H1 (cell line): ENCODE measurements around the gene YIF1B. TPM values are rescaled to one million over a fixed set of nuclear protein-coding genes. Genes with fewer than 3 reads are reported as not detected.

ENCODE experiments used
- CTCF ChIA-PET: fragments of 300-600 bp; sonication (Branson Sonifier 250); formaldehyde crosslinking; loops from one replicate; lab custom pipeline; 2021; ENCODE audit not compliant: partially characterized antibody; lab: Charles Lee
- POLR2A ChIA-PET: fragments of 300-600 bp; sonication (Branson Sonifier 250); formaldehyde crosslinking; loops from one replicate; lab custom pipeline; 2021; ENCODE audit warnings: inconsistent platforms; ENCODE audit not compliant: partially characterized antibody; lab: Charles Lee
- DNase-seq, 2 experiments: peaks; one replicate each; pipeline versions ENCODE4 v3.0.0 to v3.0.0-alpha.2; 2010 to 2022; ENCODE audit warnings: low spot score in 2 of 2, low read depth in 1 of 2, mixed read lengths in 1 of 2
- FAIRE-seq: peaks from 2 replicates; lab custom pipeline; 2011; peaks lifted over from hg19 to GRCh38; lab: Jason Lieb, UNC
- H2AFZ ChIP-seq: 2 replicates; pipeline ENCODE4 v1.8.1; 2012; ENCODE audit warnings: low read length, inconsistent platforms
- H2AK5ac ChIP-seq: 2 replicates; pipeline ENCODE4 v1.6.1; 2013; ENCODE audit warnings: low read depth, low read length
- H2BK120ac ChIP-seq: replicated peaks from 2 replicates; pipeline ENCODE3; 2013; ENCODE audit warnings: low read depth, low read length, inconsistent platforms
- H2BK12ac ChIP-seq: 2 replicates; pipeline ENCODE4 v1.6.1; 2013; ENCODE audit warnings: low read depth, low read length
- H2BK15ac ChIP-seq: 2 replicates; pipeline ENCODE4 v1.6.1; 2013; ENCODE audit warnings: low read length
- H2BK20ac ChIP-seq: 2 replicates; pipeline ENCODE4 v1.6.1; 2013; ENCODE audit warnings: low read length
- H2BK5ac ChIP-seq: 2 replicates; pipeline ENCODE4 v1.6.1; 2013; ENCODE audit warnings: low read depth, low read length
- H3K14ac ChIP-seq: 2 replicates; pipeline ENCODE4 v1.6.1; 2013; ENCODE audit warnings: inconsistent platforms; ENCODE audit not compliant: insufficient read length
- H3K18ac ChIP-seq: 2 replicates; pipeline ENCODE4 v1.6.1; 2013; ENCODE audit warnings: low read length; ENCODE audit errors: extremely low read depth
- H3K23ac ChIP-seq: 2 replicates; pipeline ENCODE4 v1.6.1; 2013; ENCODE audit warnings: inconsistent platforms; ENCODE audit not compliant: insufficient read length
- H3K23me2 ChIP-seq: 2 replicates; pipeline ENCODE4 v1.6.1; 2013; ENCODE audit warnings: low read depth, low read length
- H3K27ac ChIP-seq: 2 replicates; pipeline ENCODE4 v1.6.1; 2011; ENCODE audit warnings: low read depth, low read length, inconsistent platforms
- H3K27me3 ChIP-seq, 4 experiments: replicated peaks in 1 of 4; 1 replicate in 1 of 4; 2 replicates in 3 of 4; pipeline versions ENCODE4 v1.6.1 to v1.8.1; 2011 to 2013; ENCODE audit warnings: low read length in 3 of 4, mild to moderate bottlenecking in 3 of 4, inconsistent platforms in 2 of 4, mixed read lengths in 2 of 4, moderate library complexity in 1 of 4; ENCODE audit not compliant: control insufficient read depth in 3 of 4, insufficient read depth in 3 of 4; ENCODE audit errors: extremely low read depth in 1 of 4
- H3K36me3 ChIP-seq, 4 experiments: 2 replicates each; pipeline versions ENCODE4 v1.6.1 to v1.8.1; 2011 to 2013; ENCODE audit warnings: mild to moderate bottlenecking in 4 of 4, low read length in 3 of 4, moderate library complexity in 2 of 4, control low read depth in 1 of 4, inconsistent platforms in 1 of 4; ENCODE audit not compliant: insufficient read depth in 4 of 4, control insufficient read depth in 2 of 4
- H3K4ac ChIP-seq: replicated peaks from 2 replicates; pipeline ENCODE3; 2013; ENCODE audit warnings: low read length, low read depth, mixed read lengths, inconsistent platforms; ENCODE audit not compliant: insufficient read length
- H3K4me1 ChIP-seq, 4 experiments: replicated peaks in 1 of 4; 1 replicate in 1 of 4; 2 replicates in 3 of 4; pipeline versions ENCODE4 v1.6.1 to v1.8.1; 2011 to 2013; ENCODE audit warnings: low read length in 3 of 4, inconsistent platforms in 2 of 4, mixed read lengths in 1 of 4; ENCODE audit not compliant: insufficient read depth in 4 of 4, control insufficient read depth in 3 of 4
- H3K4me2 ChIP-seq, 2 experiments: 2 replicates each; pipeline versions ENCODE4 v1.6.1 to v1.8.1; 2011 to 2013; ENCODE audit warnings: low read depth in 2 of 2, low read length in 2 of 2, control low read depth in 1 of 2, inconsistent platforms in 1 of 2, mild to moderate bottlenecking in 1 of 2; ENCODE audit not compliant: insufficient read depth in 1 of 2
- H3K4me3 ChIP-seq, 4 experiments: fragments of 200-600, 300-600 bp in 1 of 4; sonication (generic), shearing (Covaris generic), sonication (Bioruptor Twin) in 1 of 4; 2 replicates each; pipeline versions ENCODE4 v1.5.1 to v1.8.1; 2011 to 2016; ENCODE audit warnings: low read length in 4 of 4, low read depth in 3 of 4, control low read depth in 2 of 4, inconsistent platforms in 2 of 4, mild to moderate bottlenecking in 2 of 4, mixed read lengths in 1 of 4, moderate library complexity in 1 of 4; ENCODE audit not compliant: insufficient read depth in 2 of 4; ENCODE audit errors: extremely low read depth in 1 of 4
- H3K56ac ChIP-seq: replicated peaks from 2 replicates; pipeline ENCODE3; 2013; ENCODE audit warnings: low read depth, mild to moderate bottlenecking, mixed read lengths, low read length, inconsistent platforms; ENCODE audit not compliant: insufficient read length
- H3K79me1 ChIP-seq: 2 replicates; pipeline ENCODE4 v1.6.1; 2013; ENCODE audit warnings: low read depth, low read length, control low read depth
- H3K79me2 ChIP-seq, 2 experiments: 2 replicates each; pipeline versions ENCODE4 v1.6.1 to v1.8.1; 2012 to 2013; ENCODE audit warnings: low read length in 2 of 2, mild to moderate bottlenecking in 2 of 2, inconsistent platforms in 1 of 2; ENCODE audit not compliant: insufficient read depth in 2 of 2, control insufficient read depth in 1 of 2
- H3K9ac ChIP-seq, 4 experiments: replicated peaks in 1 of 4; 1 replicate in 1 of 4; 2 replicates in 3 of 4; pipeline versions ENCODE4 v1.6.1 to v1.8.1; 2011 to 2013; ENCODE audit warnings: low read depth in 3 of 4, low read length in 3 of 4, control low read depth in 2 of 4, mild to moderate bottlenecking in 2 of 4, moderate library complexity in 2 of 4, inconsistent platforms in 1 of 4; ENCODE audit errors: extremely low read depth in 1 of 4
- H3K9me3 ChIP-seq, 2 experiments: 2 replicates each; pipeline versions ENCODE4 v1.6.1 to v1.8.1; 2012 to 2013; ENCODE audit warnings: mild to moderate bottlenecking in 2 of 2, moderate library complexity in 2 of 2, control low read depth in 1 of 2, inconsistent platforms in 1 of 2, low read depth in 1 of 2, low read length in 1 of 2, mixed read lengths in 1 of 2; ENCODE audit not compliant: insufficient read depth in 2 of 2
- H4K20me1 ChIP-seq, 2 experiments: replicated peaks in 1 of 2; 2 replicates each; pipeline versions ENCODE3 to v1.8.1; 2011 to 2013; ENCODE audit warnings: inconsistent platforms in 2 of 2, low read length in 2 of 2, mild to moderate bottlenecking in 1 of 2; ENCODE audit not compliant: insufficient read depth in 2 of 2, control insufficient read depth in 1 of 2
- H4K5ac ChIP-seq: 2 replicates; pipeline ENCODE4 v1.6.1; 2013; ENCODE audit warnings: low read length, low read depth, mixed read lengths, inconsistent platforms; ENCODE audit not compliant: insufficient read length
- H4K8ac ChIP-seq: 2 replicates; pipeline ENCODE4 v1.8.0; 2013; ENCODE audit warnings: mild to moderate bottlenecking, moderate library complexity, low read length, inconsistent platforms; ENCODE audit not compliant: insufficient read depth; ENCODE audit errors: extremely low read depth
- H4K91ac ChIP-seq: replicated peaks from 2 replicates; pipeline ENCODE3; 2013; ENCODE audit warnings: low read length, mixed read lengths, inconsistent platforms; ENCODE audit not compliant: insufficient read length
- SP2 ChIP-seq: IDR thresholded peaks from 2 replicates; pipeline ENCODE4 v1.6.1; 2012; ENCODE audit warnings: mild to moderate bottlenecking, low read length, inconsistent platforms
- WGBS, 2 experiments: shearing (Covaris generic) in 1 of 2; methylation state at CpG; one replicate each; pipeline versions ENCODE4 v1.1.6 to v1.1.7; 2013 to 2015; ENCODE audit warnings: low lambda C conversion rate in 2 of 2, mixed read lengths in 2 of 2, inconsistent platforms in 1 of 2, low coverage in 1 of 2, missing lambda C conversion rate in 1 of 2; ENCODE audit not compliant: insufficient replicate concordance in 2 of 2, insufficient coverage in 1 of 2, insufficient read length in 1 of 2; ENCODE audit errors: extremely low coverage in 1 of 2, missing lambda C conversion rate in 1 of 2; 5-methylcytosine and 5-hydroxymethylcytosine counted together
- polyA plus RNA-seq, 7 experiments: library from polyadenylated mRNA; depleted of rRNA in 3 of 7; stranded (reverse) in 5 of 7; unstranded in 2 of 7; fragments of >200 nt in 5 of 7; fragments of 200-250 nt in 2 of 7; gene quantifications; 1 replicate in 5 of 7; 2 replicates in 1 of 7; 4 replicates in 1 of 7; pipeline versions ENCODE4 v1.2.1 to v1.2.3, GENCODE V29; 2011 to 2013; ENCODE audit warnings: missing spikeins in 2 of 7, mixed read lengths in 2 of 7
- total RNA-seq: library from RNA; stranded (reverse); fragmentation: NEBNext Ultra II Directional; extraction: Animal tissue kit (Norgen Biotek cat#: 25700); gene quantifications from 2 replicates; pipeline ENCODE4 v1.2.1, GENCODE V29; 2021

YIF1B gene
- total and polyA plus RNA-seq, 2 of the 8 experiments (the other 6 are each of a cell fraction or from before 2014, with no cell fraction given) = 89.6 to 305 TPM

GRCh38 chr19:38346837-38347236 is 31.1 kb upstream of the YIF1B start:
- H2BK20ac ChIP-seq = no peak overlapping the region
- H3K9me3 ChIP-seq = no peaks in the 10 kb centered on the region
- no peak overlapping the region for H3K27ac ChIP-seq
- CTCF ChIA-PET = interaction anchor here (0.6 to 1.8 kb wide), 4 partner anchors 9 to 1380 kb away, joined by 3 to 4 read pairs (median 4); no protein-coding TSS in a partner anchor
- H3K9ac ChIP-seq = no peak overlapping the region
- H3K79me2 ChIP-seq = no peaks in the 10 kb centered on the region
- H2BK15ac ChIP-seq = no peak overlapping the region
- H3K4me2 ChIP-seq = no peak overlapping the region
- no peaks in the 10 kb centered on the region for H4K20me1 ChIP-seq
- H3K79me1 ChIP-seq = no peaks in the 10 kb centered on the region
- FAIRE-seq = no peak
- no peaks in the 10 kb centered on the region for H3K27me3 ChIP-seq
- H4K5ac ChIP-seq = no peak overlapping the region
- H3K4me3 ChIP-seq = no peak overlapping the region
- no peak overlapping the region for H4K8ac ChIP-seq
- H3K18ac ChIP-seq = no peak overlapping the region
- no peak overlapping the region for H2AFZ ChIP-seq
- H3K4me1 ChIP-seq = no peaks in the 10 kb centered on the region
- no peak overlapping the region for H3K23ac ChIP-seq
- no peak overlapping the region for H2BK5ac ChIP-seq
- no peak for DNase-seq
- H2BK12ac ChIP-seq = no peak overlapping the region
- TF ChIP-seq SP2 = no peak
- no peaks in the 10 kb centered on the region for H3K36me3 ChIP-seq
- H3K14ac ChIP-seq = no peak overlapping the region
- POLR2A ChIA-PET = interaction anchor here (0.6 to 2.0 kb wide), 2 partner anchors 15 to 32 kb away, joined by 3 to 9 read pairs; no protein-coding TSS in a partner anchor
- no peak overlapping the region for H2AK5ac ChIP-seq
- 88% methylated on average over 4 of the region's 4 CpGs; no CpG with 5 or more reads in 1 of the 2 experiments for WGBS, 2 experiments
- H3K4ac ChIP-seq = no peak overlapping the region
- no peak overlapping the region for H4K91ac ChIP-seq
- no peak overlapping the region for H2BK120ac ChIP-seq
- no peak overlapping the region for H3K56ac ChIP-seq
- H3K23me2 ChIP-seq = no peaks in the 10 kb centered on the region
